Heart right ventricle (tissue), 16 donors: ENCODE results near the gene KRTAP4-3. TPM values are rescaled to one million over a fixed set of nuclear protein-coding genes. Genes with fewer than 3 reads are reported as not detected.
"Not testable (repeated sequence)": the region's sequence is repeated elsewhere in the genome, so short reads cannot be mapped to it uniquely, and the experiment has no call there.

Source experiments
- ATAC-seq, 8 donors: fragments of 200-7000 bp; cut with Tn5 transposase; one replicate each; pipeline ENCODE4 v1.9.1; 2020; ENCODE audit warnings: mild to moderate bottlenecking in 8 of 8, moderate library complexity in 8 of 8, moderate number of reproducible peaks in 1 of 8
- DNase-seq, 2 donors: peaks; one replicate each; pipeline ENCODE4 v3.0.0-alpha.2; 2020
- H3K27ac ChIP-seq, 10 donors: fragments of 200-600 bp; sonication (generic) in 2 of 10; one replicate each; pipeline versions ENCODE4 v1.5.0 to v1.8.0; 2020 to 2022; ENCODE audit warnings: mild to moderate bottlenecking in 3 of 10
- H3K27me3 ChIP-seq, 7 donors: fragments of 200-600 bp; one replicate each; pipeline ENCODE4 v1.8.0; 2021 to 2022; ENCODE audit warnings: mild to moderate bottlenecking in 2 of 7
- H3K36me3 ChIP-seq, 9 donors: fragments of 200-600 bp; sonication (generic) in 1 of 9; one replicate each; pipeline versions ENCODE4 v1.5.0 to v1.8.0; 2020 to 2022; ENCODE audit warnings: mild to moderate bottlenecking in 2 of 9
- H3K4me1 ChIP-seq, 9 donors: fragments of 200-600 bp; sonication (generic) in 1 of 9; one replicate each; pipeline versions ENCODE4 v1.5.0 to v1.8.0; 2020 to 2022; ENCODE audit warnings: mild to moderate bottlenecking in 4 of 9
- H3K4me3 ChIP-seq, 10 donors: fragments of 200-600 bp; sonication (generic) in 2 of 10; one replicate each; pipeline versions ENCODE4 v1.5.0 to v1.8.0; 2020 to 2022; ENCODE audit warnings: mild to moderate bottlenecking in 7 of 10, moderate library complexity in 2 of 10
- H3K9me3 ChIP-seq, 11 donors: fragments of 200-600 bp in 10 of 11; sonication (generic) in 2 of 11; one replicate each; pipeline versions ENCODE4 v1.5.0 to v1.8.0; 2013 to 2022; ENCODE audit warnings: mild to moderate bottlenecking in 2 of 11, control low read depth in 1 of 11, moderate library complexity in 1 of 11
- WGBS, 2 donors: extraction: QIAGEN DNeasy Blood & Tissue Kit; methylation state at CpG; one replicate each; pipeline ENCODE4 v1.1.7; 2013; ENCODE audit warnings: inconsistent platforms in 1 of 2; 5-methylcytosine and 5-hydroxymethylcytosine counted together
- intact Hi-C, 10 donors: fragments of 100-400 bp; cut with DNase I; formaldehyde crosslinking; loops; one replicate each; pipeline versions ENCODE4 v1.11.1 to v1.14.2; 2022
- polyA plus RNA-seq, 2 donors: library from polyadenylated mRNA; stranded (reverse); fragments of 200-250 nt; gene quantifications; one replicate each; pipeline ENCODE4 v1.2.3, GENCODE V29; 2013
- total RNA-seq, 10 donors: library from RNA; stranded (reverse); fragmentation: NEBNext Ultra II Directional in 3 of 10; extraction: Animal tissue kit (Norgen Biotek cat#: 25700) in 3 of 10; gene quantifications; one replicate each; pipeline versions ENCODE4 v1.2.1 to v1.2.4, GENCODE V29; 2021 to 2023
- TF ChIP-seq, protein P1 (sequence below), 9 donors: fragments of 200-600 bp; sonication (generic) in 2 of 9; IDR thresholded peaks; one replicate each; pipeline versions ENCODE4 v1.5.0 to v1.8.0; 2021 to 2022; ENCODE audit warnings: antibody characterized with exemption in 9 of 9, mild to moderate bottlenecking in 5 of 9, moderate library complexity in 1 of 9
- donor health status: Arrhythmogenic right ventricular cardiomyopathy.
- donor health status: ischemic (EF 13 %, LVEDD 7.1; RV severe dilation, severe dysfunction).
- donor health status: healthy with polysubstance abuse.
- donor health status: DM: no; HTN: yes; CAD: no.
- donor health status: DM: no; HTN: no; CAD: no.
- donor health status: ischemic (EF 25% LVEDD 6.9; RV normal size, moderate dysfunction).
- donor health status: ischemic (EF 25% LVEDD 5.7; RV mildly dilated, moderate dysfunction).
- donor health status: healthy.
- donor health status: DM: yes; HTN: yes; CAD: no.
- donor health status: Ischemic cardiomyopathy.
- donor health status: ischemic (EF 35%, LVEDD 5.7; RV mildly dilated, moderate dysfunction).
- donor health status: nonischemic (EF 11% LVEDD 7.7; RV severe dilation, severe dysfunction).
- donor health status: DM: yes; HTN: yes; CAD: no.
- donor health status: PGD.
- donor health status: ischemic (EF 29% LVEDD 5.4; RV normal size, mild dysfunction).
- donor health status: nonischemic (EF 23%, LVEDD 6.1; RV moderate dilation, normal function).

KRTAP4-3 gene
- total and polyA plus RNA-seq, 12 donors = not detected

- no peaks in the 10 kb centered on the region for H3K36me3 ChIP-seq
- WGBS, 2 donors = 92 to 93% methylated on average over 2 of the region's 2 CpGs
- TF ChIP-seq, protein P1, sequence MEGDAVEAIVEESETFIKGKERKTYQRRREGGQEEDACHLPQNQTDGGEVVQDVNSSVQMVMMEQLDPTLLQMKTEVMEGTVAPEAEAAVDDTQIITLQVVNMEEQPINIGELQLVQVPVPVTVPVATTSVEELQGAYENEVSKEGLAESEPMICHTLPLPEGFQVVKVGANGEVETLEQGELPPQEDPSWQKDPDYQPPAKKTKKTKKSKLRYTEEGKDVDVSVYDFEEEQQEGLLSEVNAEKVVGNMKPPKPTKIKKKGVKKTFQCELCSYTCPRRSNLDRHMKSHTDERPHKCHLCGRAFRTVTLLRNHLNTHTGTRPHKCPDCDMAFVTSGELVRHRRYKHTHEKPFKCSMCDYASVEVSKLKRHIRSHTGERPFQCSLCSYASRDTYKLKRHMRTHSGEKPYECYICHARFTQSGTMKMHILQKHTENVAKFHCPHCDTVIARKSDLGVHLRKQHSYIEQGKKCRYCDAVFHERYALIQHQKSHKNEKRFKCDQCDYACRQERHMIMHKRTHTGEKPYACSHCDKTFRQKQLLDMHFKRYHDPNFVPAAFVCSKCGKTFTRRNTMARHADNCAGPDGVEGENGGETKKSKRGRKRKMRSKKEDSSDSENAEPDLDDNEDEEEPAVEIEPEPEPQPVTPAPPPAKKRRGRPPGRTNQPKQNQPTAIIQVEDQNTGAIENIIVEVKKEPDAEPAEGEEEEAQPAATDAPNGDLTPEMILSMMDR (IDR thresholded peaks at IDR 0.05) = no peak
- no peak overlapping the region for H3K27ac ChIP-seq
- DNase-seq (no peak), ATAC-seq (no peak)
- H3K27me3 ChIP-seq = peaks cover 0 to 24% (median 4%) of the 10 kb centered on the region in 7 donors
- no peak overlapping the region for H3K4me3 ChIP-seq
- peaks cover 0 to 6% (median 0%) of the 10 kb centered on the region in 11 donors for H3K9me3 ChIP-seq
- H3K4me1 ChIP-seq = no peaks in the 10 kb centered on the region
- intact Hi-C loops = loop anchor here in 1 of 10 donors (10.0 kb wide), 1 partner anchor 60 kb away; the partner anchor contains the start of genes KRTAP4-1 and KRTAP9-1
Measured at GRCh38 chr17:41125064-41125463, 43.0 kb downstream of the KRTAP4-3 start.

DNA sequence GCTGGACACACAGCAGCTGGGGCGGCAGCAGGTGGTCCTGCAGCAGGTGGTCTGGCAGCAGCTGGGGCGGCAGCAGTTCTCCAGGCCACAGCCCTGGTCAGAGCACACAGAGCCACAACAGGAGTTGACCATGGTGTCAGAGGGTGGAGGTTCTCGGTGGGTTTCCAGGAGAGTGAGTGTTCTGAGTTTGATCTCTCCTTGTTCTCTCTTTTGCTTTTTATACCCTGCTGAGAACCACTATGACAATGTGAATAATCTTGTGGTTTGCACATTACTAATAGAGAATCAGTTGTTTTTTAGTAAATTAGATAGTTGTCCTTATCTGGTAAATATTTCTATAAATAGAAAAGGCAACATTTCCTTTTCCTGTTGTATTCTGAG, 44.0 kb downstream of the KRTAP4-3 start, which contains the start of gene KRTAP4-12:
KRTAP4-12 (minus strand) TSS at position 192 of the 381 bp plus-strand sequence; CDS start at position 132, 60 bp downstream.
- not testable (repeated sequence) for DNase-seq, H3K9me3 ChIP-seq, H3K36me3 ChIP-seq, ATAC-seq, H3K27ac ChIP-seq, H3K4me3 ChIP-seq, H3K4me1 ChIP-seq
- peaks cover 0 to 31% (median 4%) of the 10 kb centered on the region in 7 donors for H3K27me3 ChIP-seq
- intact Hi-C loops = loop anchor here in 1 of 10 donors (10.0 kb wide), 1 partner anchor 61 kb away; the partner anchor contains the start of genes KRTAP4-1 and KRTAP9-1
- WGBS, 2 donors = 59 to 62% methylated on average over 3 of the region's 3 CpGs

DNA sequence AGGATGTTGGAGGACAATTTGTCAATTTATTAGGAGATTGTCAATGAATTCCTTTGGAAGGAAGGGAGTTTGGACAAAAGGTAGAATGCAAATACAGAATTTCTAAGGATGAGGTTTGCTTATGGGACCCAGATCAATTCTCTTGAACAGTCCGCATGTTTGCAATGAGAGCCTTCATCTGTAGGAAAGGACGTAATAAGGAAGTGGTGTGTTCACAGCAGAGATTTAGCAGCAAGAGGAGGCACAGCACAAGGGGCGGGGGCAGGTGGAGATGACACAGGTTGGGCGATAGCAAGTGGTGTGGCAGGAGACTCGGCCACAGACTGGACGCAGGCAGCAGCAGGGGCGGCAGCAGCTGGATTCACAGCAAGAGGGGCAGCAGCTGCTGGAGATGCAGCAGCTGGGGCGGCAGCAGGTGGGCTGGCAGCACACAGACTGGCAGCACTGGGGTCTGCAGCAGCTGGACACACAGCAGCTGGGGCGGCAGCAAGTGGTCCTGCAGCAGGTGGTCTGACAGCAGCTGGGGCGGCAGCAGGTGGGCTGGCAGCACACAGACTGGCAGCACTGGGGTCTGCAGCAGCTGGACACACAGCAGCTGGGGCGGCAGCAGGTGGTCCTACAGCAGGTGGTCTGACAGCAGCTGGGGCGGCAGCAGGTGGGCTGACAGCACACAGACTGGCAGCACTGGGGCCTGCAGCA, 44.6 kb downstream of the KRTAP4-3 start:
- 64 to 80% methylated on average over 12 of the region's 12 CpGs for WGBS, 2 donors
- intact Hi-C loops = loop anchor here in 1 of 10 donors (10.0 kb wide), 1 partner anchor 61 kb away; the partner anchor contains the start of genes KRTAP4-1 and KRTAP9-1
- H3K27me3 ChIP-seq = peaks cover 0 to 31% (median 4%) of the 10 kb centered on the region in 7 donors
- not testable (repeated sequence) for DNase-seq, H3K4me3 ChIP-seq, H3K36me3 ChIP-seq, ATAC-seq, H3K4me1 ChIP-seq, H3K27ac ChIP-seq, H3K9me3 ChIP-seq

GRCh38 chr17:41121742-41122141, 46.3 kb downstream of the KRTAP4-3 start:
- Histone ChIP-seq H3K27ac (no peak overlapping the region), H3K27me3 (peaks cover 0 to 31% (median 8%) of the 10 kb centered on the region in 7 donors), H3K4me3 (no peak overlapping the region), H3K9me3 (no peaks in the 10 kb centered on the region), H3K4me1 (no peaks in the 10 kb centered on the region), H3K36me3 (no peaks in the 10 kb centered on the region)
- TF ChIP-seq, protein P1 (IDR thresholded peaks at IDR 0.05) = no peak
- ATAC-seq (no peak), DNase-seq (no peak)
- intact Hi-C loops = loop anchor here in 1 of 10 donors (10.0 kb wide), 1 partner anchor 63 kb away; the partner anchor contains the start of genes KRTAP4-1 and KRTAP9-1
- 83 to 89% methylated on average over 2 of the region's 2 CpGs for WGBS, 2 donors

- intact Hi-C loops = loop anchor here in 2 of 10 donors (5.0 to 10.0 kb wide), 2 partner anchors 53 to 65 kb away; partner anchors contain the start of genes KRTAP2-4 (in 1 of the 2), KRTAP4-1 (in 1 of the 2) and KRTAP9-1 (in 1 of the 2)
- WGBS, 2 donors = 53 to 58% methylated on average over 11 of the region's 11 CpGs
- not testable (repeated sequence) for H3K4me1 ChIP-seq
Measured at GRCh38 chr17:41119696-41120690, 48.0 kb downstream of the KRTAP4-3 start.

More at GRCh38 chr17:41119696-41120690, 48.0 kb downstream of the KRTAP4-3 start:
- H3K4me3 ChIP-seq, DNase-seq, H3K36me3 ChIP-seq, H3K9me3 ChIP-seq, H3K27ac ChIP-seq: not testable (repeated sequence)
- H3K27me3 ChIP-seq = peaks cover 0 to 32% (median 8%) of the 10 kb centered on the region in 7 donors
- ATAC-seq = peak in 1 of 8 donors; percentile 29
